ENCODE data around the gene MAGI1. TPM values are rescaled to one million over a fixed set of nuclear protein-coding genes. Genes with fewer than 3 reads are reported as not detected.
A peak's percentile ranks its signal among the peaks of the same experiment; 100 is the strongest.
"Not testable (repeated sequence)": the region's sequence is repeated elsewhere in the genome, so short reads cannot be mapped to it uniquely, and the experiment has no call there.

MAGI1 gene
- total RNA-seq, 2 experiments from 2014 or later = 0.47 to 0.51 TPM

DNA sequence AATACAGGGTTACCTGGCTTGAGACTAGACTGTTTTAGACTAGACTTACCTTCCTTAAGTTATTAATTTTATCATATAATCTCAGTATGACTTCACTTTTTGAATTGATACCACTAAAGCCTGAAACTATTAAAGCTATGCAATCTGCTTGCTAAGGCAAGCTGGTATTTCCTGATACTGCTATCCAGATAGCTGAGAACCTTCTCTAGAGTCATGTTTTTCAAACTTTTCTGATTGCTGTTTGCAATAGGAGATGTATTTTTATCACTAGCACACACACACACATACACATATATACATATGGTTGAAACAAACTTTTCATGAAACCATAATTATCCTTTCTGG is 9.3 kb upstream of the MAGI1 start:
- DNase-seq (no peak), ATAC-seq (no peak)
- ChIA-PET POLR2A (no interaction called here), CTCF (no interaction called here)
- peaks cover 4% of the 10 kb centered on the region for H3K27me3 Mint-ChIP-seq
- TF ChIP-seq, protein P1, sequence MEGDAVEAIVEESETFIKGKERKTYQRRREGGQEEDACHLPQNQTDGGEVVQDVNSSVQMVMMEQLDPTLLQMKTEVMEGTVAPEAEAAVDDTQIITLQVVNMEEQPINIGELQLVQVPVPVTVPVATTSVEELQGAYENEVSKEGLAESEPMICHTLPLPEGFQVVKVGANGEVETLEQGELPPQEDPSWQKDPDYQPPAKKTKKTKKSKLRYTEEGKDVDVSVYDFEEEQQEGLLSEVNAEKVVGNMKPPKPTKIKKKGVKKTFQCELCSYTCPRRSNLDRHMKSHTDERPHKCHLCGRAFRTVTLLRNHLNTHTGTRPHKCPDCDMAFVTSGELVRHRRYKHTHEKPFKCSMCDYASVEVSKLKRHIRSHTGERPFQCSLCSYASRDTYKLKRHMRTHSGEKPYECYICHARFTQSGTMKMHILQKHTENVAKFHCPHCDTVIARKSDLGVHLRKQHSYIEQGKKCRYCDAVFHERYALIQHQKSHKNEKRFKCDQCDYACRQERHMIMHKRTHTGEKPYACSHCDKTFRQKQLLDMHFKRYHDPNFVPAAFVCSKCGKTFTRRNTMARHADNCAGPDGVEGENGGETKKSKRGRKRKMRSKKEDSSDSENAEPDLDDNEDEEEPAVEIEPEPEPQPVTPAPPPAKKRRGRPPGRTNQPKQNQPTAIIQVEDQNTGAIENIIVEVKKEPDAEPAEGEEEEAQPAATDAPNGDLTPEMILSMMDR (IDR thresholded peaks at IDR 0.05) = no peak
- H3K36me3 Mint-ChIP-seq (ENCODE audit: low read depth) = no peaks in the 10 kb centered on the region
- no peaks in the 10 kb centered on the region for H3K4me1 Mint-ChIP-seq (ENCODE audit: low read depth)
- H3K4me3 Mint-ChIP-seq = no peak overlapping the region
- no peak overlapping the region for H3K27ac Mint-ChIP-seq
- intact Hi-C loops (cut with micrococcal nuclease) = no loop called here
- H3K9me3 Mint-ChIP-seq = peaks cover 3% of the 10 kb centered on the region

DNA sequence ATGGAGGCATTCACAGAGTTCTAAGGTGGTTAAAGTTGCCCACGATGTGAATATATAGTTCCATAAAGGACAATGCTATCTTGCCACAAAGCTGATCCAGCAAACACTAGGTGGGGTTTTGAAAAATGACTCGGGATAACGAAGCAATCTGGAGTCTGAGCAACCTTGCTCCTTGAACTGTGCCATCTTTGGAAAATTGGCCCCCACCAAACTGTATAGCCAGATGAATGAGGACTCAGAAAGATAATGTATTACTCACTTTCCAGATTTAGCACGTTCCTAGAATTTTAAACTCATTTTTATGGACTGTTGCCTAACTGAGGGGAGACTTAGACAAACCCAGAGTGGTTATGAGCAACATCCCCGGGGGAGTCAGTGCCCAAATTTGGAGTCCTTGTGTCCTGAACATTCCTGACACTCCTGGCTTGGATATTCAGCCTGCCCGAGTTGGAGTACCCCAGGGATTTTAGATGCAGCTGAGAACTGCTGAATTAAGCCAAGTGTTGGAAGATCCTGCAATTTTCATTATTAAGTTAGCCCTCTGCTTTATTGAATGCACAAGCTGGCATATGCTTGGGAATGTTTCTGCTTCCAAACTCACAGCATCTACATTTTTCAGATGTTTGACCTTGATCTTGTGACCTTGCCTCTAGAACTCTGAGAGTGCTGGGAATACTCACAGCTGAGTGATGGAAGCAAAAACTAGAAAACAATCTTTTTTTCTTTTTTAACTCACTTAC is 8.8 kb upstream of the MAGI1 start:
- peaks cover 6% of the 10 kb centered on the region for H3K27me3 Mint-ChIP-seq
- TF ChIP-seq, protein P1 (IDR thresholded peaks at IDR 0.05) = no peak
- H3K36me3 Mint-ChIP-seq (ENCODE audit: low read depth) = no peaks in the 10 kb centered on the region
- intact Hi-C loops (cut with micrococcal nuclease) = no loop called here
- POLR2A ChIA-PET = no interaction called here
- ATAC-seq (no peak), DNase-seq (no peak)
- CTCF ChIA-PET = no interaction called here
- H3K9me3 Mint-ChIP-seq = peaks cover 3% of the 10 kb centered on the region
- no peak overlapping the region for H3K4me3 Mint-ChIP-seq
- no peak overlapping the region for H3K27ac Mint-ChIP-seq
- H3K4me1 Mint-ChIP-seq (ENCODE audit: low read depth) = no peaks in the 10 kb centered on the region

DNA sequence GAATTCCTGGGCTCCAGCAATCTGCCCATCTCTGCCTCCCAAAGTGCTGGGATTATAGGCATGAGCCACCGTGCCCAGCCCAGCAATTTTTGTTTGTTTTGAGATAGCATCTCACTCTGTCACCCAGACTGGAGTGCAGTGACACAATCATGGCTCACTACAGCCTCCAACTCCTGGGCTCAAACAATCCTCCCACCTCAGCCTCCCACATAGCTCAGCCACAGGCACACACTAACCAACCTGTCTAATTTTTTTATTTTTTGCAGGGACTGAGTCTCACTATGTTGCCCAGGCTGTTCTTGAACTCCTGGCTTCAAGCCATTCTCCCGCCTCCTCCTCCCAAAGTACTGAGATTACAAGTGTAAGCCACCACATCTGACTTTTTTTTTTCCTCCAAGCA is 7.6 kb upstream of the MAGI1 start:
- H3K4me3 Mint-ChIP-seq; H3K36me3 Mint-ChIP-seq (ENCODE audit: low read depth); ATAC-seq; intact Hi-C loops (cut with micrococcal nuclease); CTCF ChIA-PET; DNase-seq; H3K9me3 Mint-ChIP-seq; H3K27ac Mint-ChIP-seq; H3K4me1 Mint-ChIP-seq (ENCODE audit: low read depth): not testable (repeated sequence)
- POLR2A ChIA-PET = interaction anchor here (0.6 kb wide), 1 partner anchor 1820 kb away, joined by 3 read pairs; no protein-coding TSS in a partner anchor
- H3K27me3 Mint-ChIP-seq = peaks cover 10% of the 10 kb centered on the region

DNA sequence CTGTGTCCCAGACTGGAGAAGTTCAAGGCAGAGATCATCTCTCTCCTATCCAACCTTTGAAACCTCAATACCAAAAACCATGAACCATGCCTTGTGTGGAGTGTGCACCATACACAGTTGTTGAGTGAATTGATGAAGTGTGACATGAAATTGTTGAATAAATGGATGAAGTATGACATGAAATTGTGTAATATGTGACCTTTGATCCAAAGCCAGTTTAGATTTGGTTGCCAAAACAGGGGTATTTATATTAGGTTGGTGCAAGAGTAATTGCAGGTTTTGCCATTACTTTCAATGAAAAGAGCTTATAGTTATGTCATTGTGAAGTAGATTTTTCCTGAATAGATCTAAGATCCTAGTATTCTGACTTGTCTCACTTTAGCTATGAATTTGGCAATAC is 3.1 kb upstream of the MAGI1 start:
- ChIA-PET POLR2A (no interaction called here), CTCF (interaction anchor here (1.1 kb wide), 1 partner anchor 22 kb away, joined by 3 read pairs; no protein-coding TSS in a partner anchor)
- TF ChIP-seq, protein P1 (IDR thresholded peaks at IDR 0.05) = no peak
- no peaks in the 10 kb centered on the region for H3K36me3 Mint-ChIP-seq (ENCODE audit: low read depth)
- no peaks in the 10 kb centered on the region for H3K9me3 Mint-ChIP-seq
- peaks cover 48% of the 10 kb centered on the region for H3K27me3 Mint-ChIP-seq
- intact Hi-C loops (cut with micrococcal nuclease) = no loop called here
- no peak for DNase-seq
- no peak overlapping the region for H3K4me3 Mint-ChIP-seq
- no peak for ATAC-seq
- H3K4me1 Mint-ChIP-seq (ENCODE audit: low read depth) = peaks cover 11% of the 10 kb centered on the region
- H3K27ac Mint-ChIP-seq = no peak overlapping the region

DNA sequence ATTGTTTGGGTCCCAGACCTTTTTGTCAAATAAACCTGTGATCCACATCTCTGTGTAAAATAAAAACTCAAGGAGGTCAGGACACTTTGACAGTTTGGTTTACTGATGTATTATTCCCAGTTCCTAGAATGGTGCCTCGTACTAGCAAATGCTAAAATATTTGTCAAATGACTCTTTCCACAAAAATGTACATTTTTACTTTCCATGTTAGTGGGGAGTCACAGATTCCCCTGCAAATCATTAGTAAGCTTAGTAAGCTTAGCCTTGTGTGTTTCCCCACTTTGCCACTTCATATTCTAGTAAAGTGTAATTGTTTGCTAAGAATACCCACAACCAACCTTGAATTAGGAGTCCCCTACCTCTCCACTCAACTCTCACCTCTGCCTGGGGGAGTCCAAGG is 2.4 kb upstream of the MAGI1 start:
- H3K4me3 Mint-ChIP-seq = no peak overlapping the region
- ChIA-PET CTCF (no interaction called here), POLR2A (no interaction called here)
- DNase-seq = no peak
- no peak overlapping the region for H3K27ac Mint-ChIP-seq
- H3K9me3 Mint-ChIP-seq = no peaks in the 10 kb centered on the region
- H3K36me3 Mint-ChIP-seq (ENCODE audit: low read depth) = no peaks in the 10 kb centered on the region
- ATAC-seq = no peak
- intact Hi-C loops (cut with micrococcal nuclease) = no loop called here
- H3K4me1 Mint-ChIP-seq (ENCODE audit: low read depth) = peaks cover 11% of the 10 kb centered on the region
- TF ChIP-seq, protein P1 (IDR thresholded peaks at IDR 0.05) = no peak
- peaks cover 54% of the 10 kb centered on the region for H3K27me3 Mint-ChIP-seq

DNA sequence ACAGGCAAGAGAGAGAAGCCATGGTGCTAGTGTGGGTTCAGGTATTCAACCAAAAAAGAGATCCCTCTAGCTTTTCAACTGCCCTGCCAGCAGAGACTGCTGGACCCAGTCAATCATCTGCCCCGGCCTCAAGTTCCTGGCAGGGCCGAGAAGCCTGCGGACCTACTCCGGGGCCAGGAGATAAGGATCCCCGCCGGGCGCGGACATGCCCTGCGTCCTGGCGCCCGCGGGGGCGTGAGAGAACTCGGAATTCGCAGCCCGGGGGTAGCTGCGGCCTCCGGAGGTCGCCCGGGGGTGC is 821 bp upstream of the MAGI1 start:
- H3K27ac Mint-ChIP-seq = no peak overlapping the region
- H3K9me3 Mint-ChIP-seq = no peaks in the 10 kb centered on the region
- H3K27me3 Mint-ChIP-seq = peaks cover 66% of the 10 kb centered on the region
- intact Hi-C loops (cut with micrococcal nuclease) = no loop called here
- DNase-seq = no peak
- H3K4me1 Mint-ChIP-seq (ENCODE audit: low read depth) = peaks cover 11% of the 10 kb centered on the region
- no peak for ATAC-seq
- ChIA-PET CTCF (no interaction called here), POLR2A (no interaction called here)
- peak overlapping the region; percentile 19 for H3K4me3 Mint-ChIP-seq
- no peaks in the 10 kb centered on the region for H3K36me3 Mint-ChIP-seq (ENCODE audit: low read depth)
- TF ChIP-seq, protein P1 (IDR thresholded peaks at IDR 0.05) = no peak
